ENCODE results near the gene IMPA2. TPM values are rescaled to one million over a fixed set of nuclear protein-coding genes. Genes with fewer than 3 reads are reported as not detected.

IMPA2 gene
- total RNA-seq, 1 donor from 2014 or later, result 53.4 TPM

GRCh38 chr18:12003894-12004293 is 22.6 kb downstream of the IMPA2 start:
- Mint-ChIP-seq H3K9me3 (ENCODE audit: low read depth) (no peaks in the 10 kb centered on the region), H3K27me3 (no peaks in the 10 kb centered on the region), H3K27ac (no peak overlapping the region), H3K36me3 (ENCODE audit: insufficient read depth) (peaks cover 10% of the 10 kb centered on the region), H3K4me3 (ENCODE audit: low read depth) (no peak overlapping the region), H3K4me1 (ENCODE audit: low read depth) (peaks cover 21% of the 10 kb centered on the region)
- DNase-seq (ENCODE audit: low spot score, unreplicated experiment), result no peak
- no peak for TF ChIP-seq CTCF (IDR thresholded peaks at IDR 0.05; ENCODE audit: unreplicated experiment)

GRCh38 chr18:12005538-12006487 is 24.5 kb downstream of the IMPA2 start:
- no peak for TF ChIP-seq CTCF (IDR thresholded peaks at IDR 0.05; ENCODE audit: unreplicated experiment)
- Mint-ChIP-seq H3K27me3 (no peaks in the 10 kb centered on the region), H3K4me3 (ENCODE audit: low read depth) (no peak overlapping the region), H3K36me3 (ENCODE audit: insufficient read depth) (peaks cover 9% of the 10 kb centered on the region), H3K9me3 (ENCODE audit: low read depth) (no peaks in the 10 kb centered on the region), H3K27ac (peak overlapping the region; percentile 61), H3K4me1 (ENCODE audit: low read depth) (peaks cover 15% of the 10 kb centered on the region)
- no peak for DNase-seq (ENCODE audit: low spot score, unreplicated experiment)

- no peaks in the 10 kb centered on the region for H3K9me3 Mint-ChIP-seq (ENCODE audit: low read depth)
- peaks cover 10% of the 10 kb centered on the region for H3K4me1 Mint-ChIP-seq (ENCODE audit: low read depth)
- H3K4me3 Mint-ChIP-seq (ENCODE audit: low read depth), result no peak overlapping the region
- peaks cover 11% of the 10 kb centered on the region for H3K36me3 Mint-ChIP-seq (ENCODE audit: insufficient read depth)
- DNase-seq (ENCODE audit: low spot score, unreplicated experiment), result no peak
- H3K27ac Mint-ChIP-seq, result no peak overlapping the region
- H3K27me3 Mint-ChIP-seq, result no peaks in the 10 kb centered on the region
- TF ChIP-seq CTCF (IDR thresholded peaks at IDR 0.05; ENCODE audit: unreplicated experiment), result no peak
Observed at GRCh38 chr18:12006488-12006840, 25.2 kb downstream of the IMPA2 start.

- peaks cover 6% of the 10 kb centered on the region for H3K4me1 Mint-ChIP-seq (ENCODE audit: low read depth)
- no peak for TF ChIP-seq CTCF (IDR thresholded peaks at IDR 0.05; ENCODE audit: unreplicated experiment)
- H3K4me3 Mint-ChIP-seq (ENCODE audit: low read depth), result no peak overlapping the region
- no peaks in the 10 kb centered on the region for H3K9me3 Mint-ChIP-seq (ENCODE audit: low read depth)
- no peak for DNase-seq (ENCODE audit: low spot score, unreplicated experiment)
- H3K27me3 Mint-ChIP-seq, result no peaks in the 10 kb centered on the region
- no peak overlapping the region for H3K27ac Mint-ChIP-seq
- H3K36me3 Mint-ChIP-seq (ENCODE audit: insufficient read depth), result peaks cover 11% of the 10 kb centered on the region
Observed at GRCh38 chr18:12007063-12007462, 25.8 kb downstream of the IMPA2 start.

- Mint-ChIP-seq H3K27ac (peak overlapping the region; percentile 76), H3K4me3 (ENCODE audit: low read depth) (no peak overlapping the region)
- no peak for DNase-seq (ENCODE audit: low spot score, unreplicated experiment)
Observed at GRCh38 chr18:12008181-12008767, 27.0 kb downstream of the IMPA2 start.

More at GRCh38 chr18:12008181-12008767, 27.0 kb downstream of the IMPA2 start:
- H3K9me3 Mint-ChIP-seq (ENCODE audit: low read depth), result no peaks in the 10 kb centered on the region
- TF ChIP-seq CTCF (IDR thresholded peaks at IDR 0.05; ENCODE audit: unreplicated experiment), result no peak
- H3K4me1 Mint-ChIP-seq (ENCODE audit: low read depth), result peaks cover 6% of the 10 kb centered on the region
- peaks cover 9% of the 10 kb centered on the region for H3K36me3 Mint-ChIP-seq (ENCODE audit: insufficient read depth)
- H3K27me3 Mint-ChIP-seq, result no peaks in the 10 kb centered on the region
